H1 (cell line): Measurements from ENCODE around the gene BIN1. TPM values are rescaled to one million over a fixed set of nuclear protein-coding genes. Genes with fewer than 3 reads are reported as not detected.

ENCODE experiments used
- CTCF ChIA-PET: fragments of 300-600 bp; sonication (Branson Sonifier 250); formaldehyde crosslinking; loops from one replicate; lab custom pipeline; 2021; ENCODE audit not compliant: partially characterized antibody; lab: Charles Lee
- POLR2A ChIA-PET: fragments of 300-600 bp; sonication (Branson Sonifier 250); formaldehyde crosslinking; loops from one replicate; lab custom pipeline; 2021; ENCODE audit warnings: inconsistent platforms; ENCODE audit not compliant: partially characterized antibody; lab: Charles Lee
- DNase-seq, 2 experiments: peaks; one replicate each; pipeline versions ENCODE4 v3.0.0 to v3.0.0-alpha.2; 2010 to 2022; ENCODE audit warnings: low spot score in 2 of 2, low read depth in 1 of 2, mixed read lengths in 1 of 2
- FAIRE-seq: peaks from 2 replicates; lab custom pipeline; 2011; peaks lifted over from hg19 to GRCh38; lab: Jason Lieb, UNC
- H2AFZ ChIP-seq: 2 replicates; pipeline ENCODE4 v1.8.1; 2012; ENCODE audit warnings: low read length, inconsistent platforms
- H2AK5ac ChIP-seq: 2 replicates; pipeline ENCODE4 v1.6.1; 2013; ENCODE audit warnings: low read depth, low read length
- H2BK120ac ChIP-seq: replicated peaks from 2 replicates; pipeline ENCODE3; 2013; ENCODE audit warnings: low read depth, low read length, inconsistent platforms
- H2BK12ac ChIP-seq: 2 replicates; pipeline ENCODE4 v1.6.1; 2013; ENCODE audit warnings: low read depth, low read length
- H2BK15ac ChIP-seq: 2 replicates; pipeline ENCODE4 v1.6.1; 2013; ENCODE audit warnings: low read length
- H2BK20ac ChIP-seq: 2 replicates; pipeline ENCODE4 v1.6.1; 2013; ENCODE audit warnings: low read length
- H2BK5ac ChIP-seq: 2 replicates; pipeline ENCODE4 v1.6.1; 2013; ENCODE audit warnings: low read depth, low read length
- H3K14ac ChIP-seq: 2 replicates; pipeline ENCODE4 v1.6.1; 2013; ENCODE audit warnings: inconsistent platforms; ENCODE audit not compliant: insufficient read length
- H3K18ac ChIP-seq: 2 replicates; pipeline ENCODE4 v1.6.1; 2013; ENCODE audit warnings: low read length; ENCODE audit errors: extremely low read depth
- H3K23ac ChIP-seq: 2 replicates; pipeline ENCODE4 v1.6.1; 2013; ENCODE audit warnings: inconsistent platforms; ENCODE audit not compliant: insufficient read length
- H3K23me2 ChIP-seq: 2 replicates; pipeline ENCODE4 v1.6.1; 2013; ENCODE audit warnings: low read depth, low read length
- H3K27ac ChIP-seq: 2 replicates; pipeline ENCODE4 v1.6.1; 2011; ENCODE audit warnings: low read depth, low read length, inconsistent platforms
- H3K27me3 ChIP-seq, 4 experiments: replicated peaks in 1 of 4; 1 replicate in 1 of 4; 2 replicates in 3 of 4; pipeline versions ENCODE4 v1.6.1 to v1.8.1; 2011 to 2013; ENCODE audit warnings: low read length in 3 of 4, mild to moderate bottlenecking in 3 of 4, inconsistent platforms in 2 of 4, mixed read lengths in 2 of 4, moderate library complexity in 1 of 4; ENCODE audit not compliant: control insufficient read depth in 3 of 4, insufficient read depth in 3 of 4; ENCODE audit errors: extremely low read depth in 1 of 4
- H3K36me3 ChIP-seq, 4 experiments: 2 replicates each; pipeline versions ENCODE4 v1.6.1 to v1.8.1; 2011 to 2013; ENCODE audit warnings: mild to moderate bottlenecking in 4 of 4, low read length in 3 of 4, moderate library complexity in 2 of 4, control low read depth in 1 of 4, inconsistent platforms in 1 of 4; ENCODE audit not compliant: insufficient read depth in 4 of 4, control insufficient read depth in 2 of 4
- H3K4ac ChIP-seq: replicated peaks from 2 replicates; pipeline ENCODE3; 2013; ENCODE audit warnings: low read length, low read depth, mixed read lengths, inconsistent platforms; ENCODE audit not compliant: insufficient read length
- H3K4me1 ChIP-seq, 4 experiments: replicated peaks in 1 of 4; 1 replicate in 1 of 4; 2 replicates in 3 of 4; pipeline versions ENCODE4 v1.6.1 to v1.8.1; 2011 to 2013; ENCODE audit warnings: low read length in 3 of 4, inconsistent platforms in 2 of 4, mixed read lengths in 1 of 4; ENCODE audit not compliant: insufficient read depth in 4 of 4, control insufficient read depth in 3 of 4
- H3K4me2 ChIP-seq, 2 experiments: 2 replicates each; pipeline versions ENCODE4 v1.6.1 to v1.8.1; 2011 to 2013; ENCODE audit warnings: low read depth in 2 of 2, low read length in 2 of 2, control low read depth in 1 of 2, inconsistent platforms in 1 of 2, mild to moderate bottlenecking in 1 of 2; ENCODE audit not compliant: insufficient read depth in 1 of 2
- H3K4me3 ChIP-seq, 4 experiments: fragments of 200-600, 300-600 bp in 1 of 4; sonication (generic), shearing (Covaris generic), sonication (Bioruptor Twin) in 1 of 4; 2 replicates each; pipeline versions ENCODE4 v1.5.1 to v1.8.1; 2011 to 2016; ENCODE audit warnings: low read length in 4 of 4, low read depth in 3 of 4, control low read depth in 2 of 4, inconsistent platforms in 2 of 4, mild to moderate bottlenecking in 2 of 4, mixed read lengths in 1 of 4, moderate library complexity in 1 of 4; ENCODE audit not compliant: insufficient read depth in 2 of 4; ENCODE audit errors: extremely low read depth in 1 of 4
- H3K56ac ChIP-seq: replicated peaks from 2 replicates; pipeline ENCODE3; 2013; ENCODE audit warnings: low read depth, mild to moderate bottlenecking, mixed read lengths, low read length, inconsistent platforms; ENCODE audit not compliant: insufficient read length
- H3K79me1 ChIP-seq: 2 replicates; pipeline ENCODE4 v1.6.1; 2013; ENCODE audit warnings: low read depth, low read length, control low read depth
- H3K79me2 ChIP-seq, 2 experiments: 2 replicates each; pipeline versions ENCODE4 v1.6.1 to v1.8.1; 2012 to 2013; ENCODE audit warnings: low read length in 2 of 2, mild to moderate bottlenecking in 2 of 2, inconsistent platforms in 1 of 2; ENCODE audit not compliant: insufficient read depth in 2 of 2, control insufficient read depth in 1 of 2
- H3K9ac ChIP-seq, 4 experiments: replicated peaks in 1 of 4; 1 replicate in 1 of 4; 2 replicates in 3 of 4; pipeline versions ENCODE4 v1.6.1 to v1.8.1; 2011 to 2013; ENCODE audit warnings: low read depth in 3 of 4, low read length in 3 of 4, control low read depth in 2 of 4, mild to moderate bottlenecking in 2 of 4, moderate library complexity in 2 of 4, inconsistent platforms in 1 of 4; ENCODE audit errors: extremely low read depth in 1 of 4
- H3K9me3 ChIP-seq, 2 experiments: 2 replicates each; pipeline versions ENCODE4 v1.6.1 to v1.8.1; 2012 to 2013; ENCODE audit warnings: mild to moderate bottlenecking in 2 of 2, moderate library complexity in 2 of 2, control low read depth in 1 of 2, inconsistent platforms in 1 of 2, low read depth in 1 of 2, low read length in 1 of 2, mixed read lengths in 1 of 2; ENCODE audit not compliant: insufficient read depth in 2 of 2
- H4K20me1 ChIP-seq, 2 experiments: replicated peaks in 1 of 2; 2 replicates each; pipeline versions ENCODE3 to v1.8.1; 2011 to 2013; ENCODE audit warnings: inconsistent platforms in 2 of 2, low read length in 2 of 2, mild to moderate bottlenecking in 1 of 2; ENCODE audit not compliant: insufficient read depth in 2 of 2, control insufficient read depth in 1 of 2
- H4K5ac ChIP-seq: 2 replicates; pipeline ENCODE4 v1.6.1; 2013; ENCODE audit warnings: low read length, low read depth, mixed read lengths, inconsistent platforms; ENCODE audit not compliant: insufficient read length
- H4K8ac ChIP-seq: 2 replicates; pipeline ENCODE4 v1.8.0; 2013; ENCODE audit warnings: mild to moderate bottlenecking, moderate library complexity, low read length, inconsistent platforms; ENCODE audit not compliant: insufficient read depth; ENCODE audit errors: extremely low read depth
- H4K91ac ChIP-seq: replicated peaks from 2 replicates; pipeline ENCODE3; 2013; ENCODE audit warnings: low read length, mixed read lengths, inconsistent platforms; ENCODE audit not compliant: insufficient read length
- BACH1 ChIP-seq: IDR thresholded peaks from 2 replicates; pipeline ENCODE4 v1.6.1; 2012; ENCODE audit warnings: low read length, improper control_type of control experiment
- BRCA1 ChIP-seq: IDR thresholded peaks from 2 replicates; pipeline ENCODE4 v1.6.1; 2012; ENCODE audit warnings: low read depth, low read length, improper control_type of control experiment
- CBX5 ChIP-seq: fragments of 300-800, 300-1000 bp; sonication (generic); IDR thresholded peaks from 2 replicates; pipeline ENCODE4 v1.7.1; 2016; ENCODE audit warnings: antibody characterized with exemption, low read length, low read depth
- CEBPB ChIP-seq: IDR thresholded peaks from 2 replicates; pipeline ENCODE4 v1.6.1; 2012; ENCODE audit warnings: low read depth, low read length
- EZH2 ChIP-seq: fragments of 200-600 bp; sonication (generic); IDR thresholded peaks from 2 replicates; pipeline ENCODE4 v1.7.1; 2012; ENCODE audit warnings: low read depth, mild to moderate bottlenecking, moderate library complexity, low read length, inconsistent platforms; ENCODE audit not compliant: severe bottlenecking
- KDM5A ChIP-seq: fragments of 200-600 bp; IDR thresholded peaks from 2 replicates; pipeline ENCODE4 v1.7.1; 2012; ENCODE audit warnings: mild to moderate bottlenecking, low read length, inconsistent platforms, mixed read lengths
- RBBP5 ChIP-seq: IDR thresholded peaks from 2 replicates; pipeline ENCODE4 v1.7.1; 2012; ENCODE audit warnings: low read depth, mild to moderate bottlenecking, inconsistent platforms, low read length, moderate library complexity, borderline replicate concordance
- RFX5 ChIP-seq: IDR thresholded peaks from 2 replicates; pipeline ENCODE4 v1.6.1; 2011; ENCODE audit warnings: low read depth, low read length, improper control_type of control experiment, borderline replicate concordance
- SIN3A ChIP-seq, 2 experiments: IDR thresholded peaks in 1 of 2; conservative IDR thresholded peaks in 1 of 2; 2 replicates each; pipeline ENCODE4 v1.6.1; 2011 to 2012; ENCODE audit warnings: low read length in 2 of 2, improper control_type of control experiment in 1 of 2, low read depth in 1 of 2, mild to moderate bottlenecking in 1 of 2
- SP1 ChIP-seq: IDR thresholded peaks from 2 replicates; pipeline ENCODE4 v1.6.1; 2011; ENCODE audit warnings: low read depth, low read length
- WGBS, 2 experiments: shearing (Covaris generic) in 1 of 2; methylation state at CpG; one replicate each; pipeline versions ENCODE4 v1.1.6 to v1.1.7; 2013 to 2015; ENCODE audit warnings: low lambda C conversion rate in 2 of 2, mixed read lengths in 2 of 2, inconsistent platforms in 1 of 2, low coverage in 1 of 2, missing lambda C conversion rate in 1 of 2; ENCODE audit not compliant: insufficient replicate concordance in 2 of 2, insufficient coverage in 1 of 2, insufficient read length in 1 of 2; ENCODE audit errors: extremely low coverage in 1 of 2, missing lambda C conversion rate in 1 of 2; 5-methylcytosine and 5-hydroxymethylcytosine counted together
- polyA plus RNA-seq, 7 experiments: library from polyadenylated mRNA; depleted of rRNA in 3 of 7; stranded (reverse) in 5 of 7; unstranded in 2 of 7; fragments of >200 nt in 5 of 7; fragments of 200-250 nt in 2 of 7; gene quantifications; 1 replicate in 5 of 7; 2 replicates in 1 of 7; 4 replicates in 1 of 7; pipeline versions ENCODE4 v1.2.1 to v1.2.3, GENCODE V29; 2011 to 2013; ENCODE audit warnings: missing spikeins in 2 of 7, mixed read lengths in 2 of 7
- total RNA-seq: library from RNA; stranded (reverse); fragmentation: NEBNext Ultra II Directional; extraction: Animal tissue kit (Norgen Biotek cat#: 25700); gene quantifications from 2 replicates; pipeline ENCODE4 v1.2.1, GENCODE V29; 2021
- TF ChIP-seq, protein P1 (sequence below): IDR thresholded peaks from 2 replicates; pipeline ENCODE4 v1.6.1; 2011; ENCODE audit warnings: low read depth, mild to moderate bottlenecking, low read length; ENCODE audit not compliant: insufficient read depth
- TF ChIP-seq, protein P2 (sequence below): IDR thresholded peaks from 2 replicates; pipeline ENCODE4 v1.6.1; 2011; ENCODE audit warnings: low read length, improper control_type of control experiment

Gene BIN1
- total and polyA plus RNA-seq, 2 of the 8 experiments (the other 6 are each of a cell fraction or from before 2014, with no cell fraction given): 23.6 to 35.6 TPM

DNA sequence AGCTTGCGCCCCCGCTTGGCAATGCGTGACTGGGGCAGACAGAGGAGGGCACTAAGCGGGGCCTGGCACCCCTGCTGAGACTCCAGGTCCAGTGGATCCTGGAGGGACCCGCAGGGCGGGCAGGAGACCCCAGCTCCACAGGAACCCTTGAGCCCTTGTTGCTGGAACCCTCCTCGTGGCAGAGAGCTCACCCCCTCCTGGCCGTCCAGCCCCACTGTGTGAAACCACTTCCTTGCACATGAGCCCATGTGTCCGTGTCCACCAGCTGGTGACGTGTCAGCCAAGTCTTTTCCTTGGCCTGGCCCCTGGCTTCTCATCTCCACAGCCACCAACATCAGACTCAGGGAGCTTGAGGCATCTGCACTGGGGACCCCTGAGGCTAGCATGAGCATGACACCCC lies 38.0 kb downstream of the BIN1 start:
- POLR2A ChIA-PET: interaction anchor here (1.5 kb wide), 1 partner anchor 18 kb away, joined by 3 read pairs; no protein-coding TSS in a partner anchor
- H3K9me3 ChIP-seq: no peaks in the 10 kb centered on the region
- no peak overlapping the region for H3K4ac ChIP-seq
- no peak overlapping the region for H2BK120ac ChIP-seq
- DNase-seq (no peak), FAIRE-seq (no peak)
- CTCF ChIA-PET: interaction anchor here (0.6 to 12.7 kb wide), 18 partner anchors 11 to 1492 kb away, joined by 3 to 132 read pairs (median 7); partner anchors contain the start of gene BIN1
- no peak overlapping the region for H3K4me3 ChIP-seq
- H2BK20ac ChIP-seq: no peak overlapping the region
- H3K4me2 ChIP-seq: no peak overlapping the region
- peaks cover 0 to 3% (median 0%) of the 10 kb centered on the region in 4 experiments; a peak in 1 of 7 replicates for H3K27me3 ChIP-seq
- no peaks in the 10 kb centered on the region; the same call in 1 of the 2 replicates for H3K79me1 ChIP-seq
- H2BK15ac ChIP-seq: no peak overlapping the region
- H2BK5ac ChIP-seq: no peak overlapping the region
- peaks cover 0 to 15% (median 8%) of the 10 kb centered on the region in 4 experiments; a peak in 5 of 7 replicates for H3K4me1 ChIP-seq
- H4K5ac ChIP-seq: no peak overlapping the region
- no peaks in the 10 kb centered on the region for H3K23me2 ChIP-seq
- no peaks in the 10 kb centered on the region for H3K79me2 ChIP-seq
- H3K27ac ChIP-seq: no peak overlapping the region
- no peak overlapping the region for H2AK5ac ChIP-seq
- no peak overlapping the region for H2AFZ ChIP-seq
- no peak overlapping the region for H3K18ac ChIP-seq
- peaks cover 0 to 10% of the 10 kb centered on the region in 2 experiments for H4K20me1 ChIP-seq
- no peak overlapping the region for H4K91ac ChIP-seq
- no peak overlapping the region for H2BK12ac ChIP-seq
- no peak overlapping the region for H3K9ac ChIP-seq
- no peak overlapping the region for H3K14ac ChIP-seq
- no peak overlapping the region for H3K56ac ChIP-seq
- H3K36me3 ChIP-seq: peaks cover 0 to 4% (median 0%) of the 10 kb centered on the region in 4 experiments; a peak in 2 of 8 replicates
- WGBS, 2 experiments: 93% methylated on average over 10 of the region's 10 CpGs; no CpG with 5 or more reads in 1 of the 2 experiments
- H3K23ac ChIP-seq: no peak overlapping the region
- H4K8ac ChIP-seq: no peak overlapping the region
- TF ChIP-seq CBX5 (no peak), BACH1 (no peak), RFX5 (no peak), SP1 (no peak), EZH2 (no peak), KDM5A (no peak), BRCA1 (no peak), RBBP5 (no peak), CEBPB (no peak), SIN3A (conservative IDR thresholded peaks at IDR 0.05 in 1 of 2, IDR thresholded peaks at IDR 0.05 in 1 of 2; ENCODE audit: low read depth in 1 of 2, low read length in 2 of 2) (no peak)
- TF ChIP-seq, protein P1, sequence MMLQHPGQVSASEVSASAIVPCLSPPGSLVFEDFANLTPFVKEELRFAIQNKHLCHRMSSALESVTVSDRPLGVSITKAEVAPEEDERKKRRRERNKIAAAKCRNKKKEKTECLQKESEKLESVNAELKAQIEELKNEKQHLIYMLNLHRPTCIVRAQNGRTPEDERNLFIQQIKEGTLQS: no peak
- TF ChIP-seq, protein P2, sequence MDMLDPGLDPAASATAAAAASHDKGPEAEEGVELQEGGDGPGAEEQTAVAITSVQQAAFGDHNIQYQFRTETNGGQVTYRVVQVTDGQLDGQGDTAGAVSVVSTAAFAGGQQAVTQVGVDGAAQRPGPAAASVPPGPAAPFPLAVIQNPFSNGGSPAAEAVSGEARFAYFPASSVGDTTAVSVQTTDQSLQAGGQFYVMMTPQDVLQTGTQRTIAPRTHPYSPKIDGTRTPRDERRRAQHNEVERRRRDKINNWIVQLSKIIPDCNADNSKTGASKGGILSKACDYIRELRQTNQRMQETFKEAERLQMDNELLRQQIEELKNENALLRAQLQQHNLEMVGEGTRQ: no peak
